ENCODE measurements around the gene CPE. TPM values are rescaled to one million over a fixed set of nuclear protein-coding genes. Genes with fewer than 3 reads are reported as not detected.

Gene CPE
- total RNA-seq = 10 to 100 TPM; 23.6 to 31.3 (median 25.8) TPM

GRCh38 chr4:165378745-165379677, at the start of gene CPE:
Gene CPE, plus strand, starts transcription at chr4:165379008. Its CDS starts 214 bp downstream, at chr4:165379222.
- peak; percentile 18 to 86 (median 85) for DNase-seq
- Histone ChIP-seq H3K4me3 (peak within 1 kb of the TSS; percentile 40 to 63 (median 52)), H3K36me3 (no peaks in the 10 kb centered on the region), H3K27me3 (no peaks in the 10 kb centered on the region), H3K4me1 (peaks cover 0 to 6% (median 0%) of the 10 kb centered on the region in 4 donors), H3K27ac (peak within 1 kb of the TSS; percentile 8 to 61 (median 38)), H3K9me3 (no peaks in the 10 kb centered on the region)
- TF ChIP-seq POLR2A (IDR thresholded peaks at IDR 0.05) = peak; percentile 66 to 80
- TF ChIP-seq, protein P1, sequence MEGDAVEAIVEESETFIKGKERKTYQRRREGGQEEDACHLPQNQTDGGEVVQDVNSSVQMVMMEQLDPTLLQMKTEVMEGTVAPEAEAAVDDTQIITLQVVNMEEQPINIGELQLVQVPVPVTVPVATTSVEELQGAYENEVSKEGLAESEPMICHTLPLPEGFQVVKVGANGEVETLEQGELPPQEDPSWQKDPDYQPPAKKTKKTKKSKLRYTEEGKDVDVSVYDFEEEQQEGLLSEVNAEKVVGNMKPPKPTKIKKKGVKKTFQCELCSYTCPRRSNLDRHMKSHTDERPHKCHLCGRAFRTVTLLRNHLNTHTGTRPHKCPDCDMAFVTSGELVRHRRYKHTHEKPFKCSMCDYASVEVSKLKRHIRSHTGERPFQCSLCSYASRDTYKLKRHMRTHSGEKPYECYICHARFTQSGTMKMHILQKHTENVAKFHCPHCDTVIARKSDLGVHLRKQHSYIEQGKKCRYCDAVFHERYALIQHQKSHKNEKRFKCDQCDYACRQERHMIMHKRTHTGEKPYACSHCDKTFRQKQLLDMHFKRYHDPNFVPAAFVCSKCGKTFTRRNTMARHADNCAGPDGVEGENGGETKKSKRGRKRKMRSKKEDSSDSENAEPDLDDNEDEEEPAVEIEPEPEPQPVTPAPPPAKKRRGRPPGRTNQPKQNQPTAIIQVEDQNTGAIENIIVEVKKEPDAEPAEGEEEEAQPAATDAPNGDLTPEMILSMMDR (IDR thresholded peaks at IDR 0.05) = peak in 4 of 6 experiments; percentile 27 to 79 (median 74)

GRCh38 chr4:165330071-165330470, 48.7 kb upstream of the CPE start:
- H3K4me1 ChIP-seq = peaks cover 0 to 34% (median 0%) of the 10 kb centered on the region in 4 donors
- TF ChIP-seq, protein P1 (IDR thresholded peaks at IDR 0.05) = no peak
- TF ChIP-seq POLR2A (IDR thresholded peaks at IDR 0.05) = no peak
- H3K27ac ChIP-seq = no peak overlapping the region
- no peak for DNase-seq
- no peaks in the 10 kb centered on the region for H3K9me3 ChIP-seq
- peaks cover 0 to 8% (median 0%) of the 10 kb centered on the region in 3 donors for H3K36me3 ChIP-seq
- H3K27me3 ChIP-seq = no peaks in the 10 kb centered on the region
- H3K4me3 ChIP-seq = peak overlapping the region in 2 of 4 donors; percentile 31 to 80

DNA sequence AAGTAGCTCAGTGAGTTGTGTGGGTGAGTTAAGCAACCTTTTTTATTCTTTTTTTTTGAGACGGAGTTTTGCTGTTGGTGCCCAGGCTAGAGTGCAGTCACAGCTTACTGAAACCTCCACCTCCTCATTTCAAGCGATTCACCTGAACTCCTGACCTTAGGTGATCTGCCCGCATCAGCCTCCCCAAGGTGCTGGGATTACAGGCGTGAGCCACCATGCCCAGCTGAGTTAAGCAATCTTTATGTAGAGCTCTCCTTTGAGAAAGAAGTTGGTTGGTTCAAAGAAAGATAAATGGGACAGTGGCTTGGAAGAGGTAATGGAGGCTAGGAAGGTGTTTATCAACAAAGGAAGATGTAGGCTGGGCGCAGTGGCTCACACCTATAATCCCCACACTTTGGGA, 48.1 kb upstream of the CPE start:
- H3K4me1 ChIP-seq = peaks cover 0 to 34% (median 0%) of the 10 kb centered on the region in 4 donors
- peaks cover 0 to 8% (median 0%) of the 10 kb centered on the region in 3 donors for H3K36me3 ChIP-seq
- H3K9me3 ChIP-seq = no peaks in the 10 kb centered on the region
- no peak overlapping the region for H3K27ac ChIP-seq
- TF ChIP-seq, protein P1 (IDR thresholded peaks at IDR 0.05) = no peak
- no peak for TF ChIP-seq POLR2A (IDR thresholded peaks at IDR 0.05)
- no peak for DNase-seq
- no peaks in the 10 kb centered on the region for H3K27me3 ChIP-seq
- H3K4me3 ChIP-seq = peak overlapping the region in 1 of 4 donors; percentile 80

GRCh38 chr4:165331359-165331758, 47.4 kb upstream of the CPE start:
- TF ChIP-seq, protein P1 (IDR thresholded peaks at IDR 0.05) = no peak
- TF ChIP-seq POLR2A (IDR thresholded peaks at IDR 0.05) = no peak
- Histone ChIP-seq H3K4me1 (peaks cover 0 to 30% (median 0%) of the 10 kb centered on the region in 4 donors), H3K27me3 (no peaks in the 10 kb centered on the region)

DNA sequence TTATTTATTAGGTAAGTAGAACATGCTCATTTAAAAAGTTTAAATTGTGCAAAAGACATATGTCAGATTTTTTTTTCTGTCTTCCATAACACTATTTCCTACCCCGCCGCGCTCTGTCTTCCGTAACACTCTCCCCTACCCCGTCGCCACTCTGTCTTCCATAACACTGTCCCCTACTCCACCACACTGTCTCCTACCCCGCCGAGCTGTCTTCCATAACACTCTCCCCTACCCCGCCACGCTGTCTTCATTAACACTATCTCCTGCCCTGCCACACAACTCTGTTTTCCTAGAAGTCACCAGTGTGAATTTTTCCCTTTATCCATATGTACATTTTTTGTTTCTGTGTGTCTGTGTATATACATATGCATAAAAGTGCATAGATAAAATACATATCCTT, 47.0 kb upstream of the CPE start:
- Histone ChIP-seq H3K9me3 (no peaks in the 10 kb centered on the region), H3K4me3 (no peak overlapping the region), H3K36me3 (peaks cover 0 to 8% (median 0%) of the 10 kb centered on the region in 3 donors), H3K27ac (no peak overlapping the region), H3K4me1 (peaks cover 0 to 26% (median 0%) of the 10 kb centered on the region in 4 donors), H3K27me3 (no peaks in the 10 kb centered on the region)
- no peak for TF ChIP-seq POLR2A (IDR thresholded peaks at IDR 0.05)
- TF ChIP-seq, protein P1 (IDR thresholded peaks at IDR 0.05) = no peak
- DNase-seq = no peak

More at GRCh38 chr4:165331359-165331758, 47.4 kb upstream of the CPE start:
- H3K27ac ChIP-seq = no peak overlapping the region
- H3K36me3 ChIP-seq = peaks cover 0 to 8% (median 0%) of the 10 kb centered on the region in 3 donors
- H3K9me3 ChIP-seq = no peaks in the 10 kb centered on the region
- H3K4me3 ChIP-seq = no peak overlapping the region
- no peak for DNase-seq
